Breast epithelium (tissue), 4 donors: Measurements from ENCODE around the gene FOCAD. TPM values are rescaled to one million over a fixed set of nuclear protein-coding genes. Genes with fewer than 3 reads are reported as not detected.

Source experiments
- DNase-seq, 2 donors: peaks; one replicate each; pipeline ENCODE4 v3.0.0-alpha.2; 2019; ENCODE audit warnings: low spot score in 2 of 2
- H3K27ac ChIP-seq, 2 donors: fragments of 200-600 bp; sonication (generic) in 1 of 2; one replicate each; pipeline ENCODE4 v1.5.1; 2016 to 2019; ENCODE audit warnings: mild to moderate bottlenecking in 1 of 2
- H3K27me3 ChIP-seq, 2 donors: fragments of 200-600 bp; sonication (generic) in 1 of 2; one replicate each; pipeline versions ENCODE4 v1.5.1 to v1.6.0; 2017 to 2019; ENCODE audit warnings: control low read depth in 1 of 2, mild to moderate bottlenecking in 1 of 2
- H3K36me3 ChIP-seq: fragments of 200-600 bp; one replicate; pipeline ENCODE4 v1.5.1; 2019
- H3K4me1 ChIP-seq, 2 donors: fragments of 200-600 bp; sonication (generic); one replicate each; pipeline ENCODE4 v1.5.1; 2016 to 2019; ENCODE audit warnings: control low read depth in 1 of 2
- H3K4me3 ChIP-seq, 3 donors: fragments of 200-600 bp; sonication (generic); 1 replicate in 2 of 3; 2 replicates in 1 of 3; pipeline ENCODE4 v1.5.1; 2016 to 2019; ENCODE audit warnings: mild to moderate bottlenecking in 3 of 3, moderate library complexity in 2 of 3
- H3K9me3 ChIP-seq, 2 donors: fragments of 200-600 bp; sonication (generic) in 1 of 2; one replicate each; pipeline ENCODE4 v1.5.1; 2016 to 2019; ENCODE audit warnings: control low read depth in 1 of 2
- POLR2A ChIP-seq: fragments of 450-650 bp; IDR thresholded peaks from one replicate; pipeline ENCODE4 v1.6.1; 2016; ENCODE audit warnings: antibody characterized with exemption, mild to moderate bottlenecking, moderate library complexity
- POLR2AphosphoS5 ChIP-seq, 3 donors: sonication (generic); formaldehyde crosslinking; IDR thresholded peaks; one replicate each; pipeline ENCODE4 v1.6.1; 2017; ENCODE audit warnings: antibody characterized with exemption in 3 of 3
- intact Hi-C: fragments of 100-400 bp; cut with DNase I; formaldehyde crosslinking; loops from one replicate; pipeline ENCODE4 v1.15.1; 2023; ENCODE audit warnings: low total_unique reads
- total RNA-seq, 3 donors: library from RNA; depleted of rRNA; stranded (reverse); fragments of >200 nt; gene quantifications; one replicate each; pipeline ENCODE4 v1.1.0, GENCODE V29; 2016
- TF ChIP-seq, protein P1 (sequence below), 3 donors: fragments of 450-650 bp; IDR thresholded peaks; one replicate each; pipeline ENCODE4 v1.5.1; 2016 to 2017; ENCODE audit warnings: antibody characterized with exemption in 3 of 3, mild to moderate bottlenecking in 3 of 3, moderate library complexity in 3 of 3

The FOCAD gene
- total RNA-seq, 3 donors from 2014 or later = 23.4 to 48.1 (median 36.7) TPM

DNA sequence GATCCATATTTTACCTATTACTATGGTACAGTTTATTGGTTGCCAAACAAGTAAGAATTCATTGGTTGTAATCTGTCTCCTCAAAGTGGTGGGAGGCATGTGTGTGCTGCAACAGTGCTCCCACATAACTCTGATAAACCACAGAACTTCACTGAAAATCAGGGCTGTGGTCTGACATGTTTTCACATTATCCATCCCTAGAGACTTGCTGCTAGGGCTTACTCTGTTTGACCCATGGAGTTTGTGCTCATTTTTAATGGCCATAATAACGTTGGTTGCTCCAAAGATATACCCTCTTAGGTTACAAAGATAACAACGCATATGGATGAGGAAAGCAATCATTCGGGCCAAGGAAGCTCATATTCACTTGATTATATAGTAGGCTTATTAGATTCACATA, 310.4 kb downstream of the FOCAD start:
- no peak for DNase-seq
- peaks cover 5% of the 10 kb centered on the region for H3K36me3 ChIP-seq
- no peaks in the 10 kb centered on the region for H3K9me3 ChIP-seq
- no peak overlapping the region for H3K27ac ChIP-seq
- no peak overlapping the region for H3K4me3 ChIP-seq
- H3K27me3 ChIP-seq = no peaks in the 10 kb centered on the region
- intact Hi-C loops = no loop called here
- H3K4me1 ChIP-seq = no peaks in the 10 kb centered on the region
- no peak for TF ChIP-seq POLR2AphosphoS5 (IDR thresholded peaks at IDR 0.05)
- no peak for TF ChIP-seq POLR2A
- TF ChIP-seq, protein P1, sequence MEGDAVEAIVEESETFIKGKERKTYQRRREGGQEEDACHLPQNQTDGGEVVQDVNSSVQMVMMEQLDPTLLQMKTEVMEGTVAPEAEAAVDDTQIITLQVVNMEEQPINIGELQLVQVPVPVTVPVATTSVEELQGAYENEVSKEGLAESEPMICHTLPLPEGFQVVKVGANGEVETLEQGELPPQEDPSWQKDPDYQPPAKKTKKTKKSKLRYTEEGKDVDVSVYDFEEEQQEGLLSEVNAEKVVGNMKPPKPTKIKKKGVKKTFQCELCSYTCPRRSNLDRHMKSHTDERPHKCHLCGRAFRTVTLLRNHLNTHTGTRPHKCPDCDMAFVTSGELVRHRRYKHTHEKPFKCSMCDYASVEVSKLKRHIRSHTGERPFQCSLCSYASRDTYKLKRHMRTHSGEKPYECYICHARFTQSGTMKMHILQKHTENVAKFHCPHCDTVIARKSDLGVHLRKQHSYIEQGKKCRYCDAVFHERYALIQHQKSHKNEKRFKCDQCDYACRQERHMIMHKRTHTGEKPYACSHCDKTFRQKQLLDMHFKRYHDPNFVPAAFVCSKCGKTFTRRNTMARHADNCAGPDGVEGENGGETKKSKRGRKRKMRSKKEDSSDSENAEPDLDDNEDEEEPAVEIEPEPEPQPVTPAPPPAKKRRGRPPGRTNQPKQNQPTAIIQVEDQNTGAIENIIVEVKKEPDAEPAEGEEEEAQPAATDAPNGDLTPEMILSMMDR (IDR thresholded peaks at IDR 0.05) = no peak

DNA sequence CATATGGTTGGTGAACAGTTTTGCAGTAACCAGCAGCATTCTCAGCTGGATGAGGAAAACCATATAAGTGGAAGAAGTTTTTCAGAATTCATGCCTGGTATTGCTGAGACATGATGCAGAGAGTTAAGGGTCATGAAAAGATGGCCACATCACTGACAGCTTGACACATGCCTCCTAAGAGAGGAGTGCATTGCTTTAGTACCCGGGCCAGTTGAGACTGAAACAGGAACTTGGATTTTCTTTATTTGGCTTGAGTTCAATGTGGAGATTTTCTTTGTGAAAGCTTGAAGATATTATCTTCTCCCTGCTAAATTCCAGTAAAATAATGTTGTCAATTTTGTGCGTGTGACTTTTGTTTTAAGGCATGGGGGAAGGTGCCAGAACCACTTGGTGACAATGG, 311.6 kb downstream of the FOCAD start:
- TF ChIP-seq POLR2AphosphoS5 (IDR thresholded peaks at IDR 0.05) (no peak), POLR2A (no peak)
- TF ChIP-seq, protein P1 (IDR thresholded peaks at IDR 0.05) = no peak
- Histone ChIP-seq H3K4me3 (no peak overlapping the region), H3K4me1 (no peaks in the 10 kb centered on the region), H3K36me3 (peaks cover 5% of the 10 kb centered on the region), H3K27me3 (no peaks in the 10 kb centered on the region), H3K27ac (no peak overlapping the region), H3K9me3 (no peaks in the 10 kb centered on the region)
- intact Hi-C loops = no loop called here
- no peak for DNase-seq

DNA sequence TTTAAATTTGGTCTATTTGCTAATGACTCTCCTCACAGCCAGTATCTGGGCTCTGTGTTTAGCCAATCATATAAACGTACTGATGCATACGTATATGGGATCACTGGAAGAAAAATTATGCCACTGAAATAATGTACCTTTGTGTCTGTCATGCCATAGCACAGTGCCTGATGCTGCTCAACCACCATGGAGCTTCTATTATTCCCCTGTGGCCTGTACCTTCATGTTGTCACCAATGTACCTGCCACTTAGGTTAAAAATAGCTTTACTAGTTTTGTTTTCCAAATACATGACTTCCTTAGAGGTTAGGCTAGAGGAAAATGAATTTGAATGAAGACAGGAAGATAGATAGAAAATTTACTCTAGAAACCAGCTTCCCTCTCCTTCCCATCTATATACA, 312.8 kb downstream of the FOCAD start:
- H3K4me3 ChIP-seq = no peak overlapping the region
- H3K4me1 ChIP-seq = no peaks in the 10 kb centered on the region
- H3K27me3 ChIP-seq = no peaks in the 10 kb centered on the region
- intact Hi-C loops = no loop called here
- no peak for DNase-seq
- peaks cover 5% of the 10 kb centered on the region for H3K36me3 ChIP-seq
- TF ChIP-seq, protein P1 (IDR thresholded peaks at IDR 0.05) = no peak
- TF ChIP-seq POLR2AphosphoS5 (IDR thresholded peaks at IDR 0.05) = no peak
- no peak for TF ChIP-seq POLR2A
- no peak overlapping the region for H3K27ac ChIP-seq
- H3K9me3 ChIP-seq = no peaks in the 10 kb centered on the region

DNA sequence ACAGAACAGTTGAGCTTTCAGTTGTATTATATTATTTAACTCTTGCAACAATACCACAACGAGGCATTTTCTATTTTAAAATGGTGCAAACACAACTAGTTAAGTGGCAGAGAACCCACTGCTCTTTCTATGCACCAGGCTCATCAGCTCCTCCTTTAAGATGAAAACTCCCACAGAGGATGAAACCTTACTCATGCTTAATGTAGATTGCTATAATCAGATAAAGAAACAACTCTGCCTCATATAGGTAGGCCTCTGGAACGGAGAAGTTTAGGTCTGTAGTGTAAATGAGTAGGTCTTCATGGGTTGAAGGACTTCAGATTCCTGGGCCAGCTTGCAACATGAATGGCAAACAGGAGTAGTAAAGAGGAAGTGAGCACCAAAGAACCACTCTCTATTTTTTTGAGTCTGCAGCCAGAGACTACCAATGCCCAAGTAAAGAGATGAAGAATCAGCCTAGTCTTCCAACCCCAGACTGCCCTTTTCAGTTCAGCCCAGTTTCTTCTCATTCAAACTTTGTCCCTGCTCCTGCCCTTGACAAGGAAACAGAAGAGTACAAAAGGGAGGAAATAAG, 313.5 kb downstream of the FOCAD start:
- no peak for DNase-seq
- Histone ChIP-seq H3K27ac (no peak overlapping the region), H3K4me3 (no peak overlapping the region), H3K27me3 (no peaks in the 10 kb centered on the region), H3K36me3 (peaks cover 5% of the 10 kb centered on the region), H3K9me3 (no peaks in the 10 kb centered on the region), H3K4me1 (no peaks in the 10 kb centered on the region)
- intact Hi-C loops = no loop called here
- TF ChIP-seq POLR2A (no peak), POLR2AphosphoS5 (IDR thresholded peaks at IDR 0.05) (no peak)
- TF ChIP-seq, protein P1 (IDR thresholded peaks at IDR 0.05) = no peak

DNA sequence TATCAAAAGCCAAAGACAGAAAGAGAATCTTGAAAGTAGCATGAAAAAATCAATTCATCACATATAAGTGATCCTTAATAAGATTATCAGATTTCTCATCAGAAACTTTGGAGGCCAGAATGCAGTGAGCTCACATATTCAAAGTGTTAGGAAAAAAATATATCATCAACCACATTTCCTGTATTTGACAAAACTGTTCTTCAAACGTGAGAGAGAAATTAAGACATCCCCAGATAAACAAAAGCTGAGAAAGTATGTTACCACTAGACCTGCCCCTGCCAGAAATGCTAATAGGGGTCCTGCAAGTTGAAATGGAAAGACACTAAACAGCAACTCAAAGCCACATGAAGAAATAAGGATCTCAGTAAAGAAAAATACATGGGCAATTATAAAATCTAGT, 317.5 kb downstream of the FOCAD start:
- no peaks in the 10 kb centered on the region for H3K9me3 ChIP-seq
- no peak for DNase-seq
- TF ChIP-seq, protein P1 (IDR thresholded peaks at IDR 0.05) = no peak
- TF ChIP-seq POLR2A (no peak), POLR2AphosphoS5 (IDR thresholded peaks at IDR 0.05) (no peak)
- H3K4me3 ChIP-seq = no peak overlapping the region
- H3K36me3 ChIP-seq = no peaks in the 10 kb centered on the region
- H3K27me3 ChIP-seq = no peaks in the 10 kb centered on the region
- H3K4me1 ChIP-seq = no peaks in the 10 kb centered on the region
- intact Hi-C loops = no loop called here
- H3K27ac ChIP-seq = no peak overlapping the region
